HG03097 (cell line): ENCODE measurements around the gene MCRS1.

Source experiments
- ATAC-seq: cut with Tn5 transposase; IDR thresholded peaks from one replicate; pipeline ENCODE4 v1.9.1; 2021; ENCODE audit not compliant: unreplicated experiment, low FRiP score

The MCRS1 gene

GRCh38 chr12:49557187-49557916 is 10.6 kb downstream of the MCRS1 start:
- no peak for ATAC-seq

- no peak for ATAC-seq
Measured at GRCh38 chr12:49556391-49557186, 11.4 kb downstream of the MCRS1 start.

GRCh38 chr12:49555631-49556390 is 12.1 kb downstream of the MCRS1 start:
- no peak for ATAC-seq

GRCh38 chr12:49554266-49554665 is 13.7 kb downstream of the MCRS1 start:
- no peak for ATAC-seq

- ATAC-seq, result no peak
Measured at GRCh38 chr12:49553512-49554088, 14.3 kb downstream of the MCRS1 start.

GRCh38 chr12:49552899-49553298 is 15.0 kb downstream of the MCRS1 start:
- ATAC-seq, result no peak

GRCh38 chr12:49552425-49552824 is 15.5 kb downstream of the MCRS1 start:
- no peak for ATAC-seq

- no peak for ATAC-seq
Measured at GRCh38 chr12:49552014-49552413, 15.9 kb downstream of the MCRS1 start.

- ATAC-seq, result no peak
Measured at GRCh38 chr12:49550693-49551252, 17.2 kb downstream of the MCRS1 start.

- no peak for ATAC-seq
Measured at GRCh38 chr12:49549735-49550692, 17.9 kb downstream of the MCRS1 start.

GRCh38 chr12:49548822-49549648 is 18.9 kb downstream of the MCRS1 start:
- no peak for ATAC-seq

GRCh38 chr12:49548481-49548821 is 19.5 kb downstream of the MCRS1 start:
- no peak for ATAC-seq

- ATAC-seq, result no peak
Measured at GRCh38 chr12:49547090-49547690, 20.8 kb downstream of the MCRS1 start.

GRCh38 chr12:49546481-49546880 is 21.5 kb downstream of the MCRS1 start:
- ATAC-seq, result no peak

- ATAC-seq, result no peak
Measured at GRCh38 chr12:49545815-49546214, 22.1 kb downstream of the MCRS1 start.

- no peak for ATAC-seq
Measured at GRCh38 chr12:49543914-49544815, 23.8 kb downstream of the MCRS1 start.

GRCh38 chr12:49543221-49543913 is 24.6 kb downstream of the MCRS1 start:
- ATAC-seq, result no peak
